A673 (cell line): ENCODE results near the gene MAX. TPM values are rescaled to one million over a fixed set of nuclear protein-coding genes. Genes with fewer than 3 reads are reported as not detected.

ENCODE experiments used
- BruUV-seq: library from RNA; stranded (reverse); fragments of 400-500 nt; replicated peaks from 2 replicates; lab custom pipeline; 2021; lab: Mats Ljungman, UMichigan
- CTCF ChIA-PET: fragments of 300-600 bp; sonication (Branson Sonifier 250); formaldehyde crosslinking; loops from one replicate; lab custom pipeline; 2022; ENCODE audit warnings: antibody characterized with exemption; lab: Charles Lee
- POLR2A ChIA-PET: fragments of 300-600 bp; sonication (Branson Sonifier 250); formaldehyde crosslinking; loops from one replicate; lab custom pipeline; 2022; ENCODE audit warnings: antibody characterized with exemption; ENCODE audit not compliant: low non-redundant PET; lab: Charles Lee
- DNase-seq: peaks from one replicate; pipeline ENCODE4 v3.0.0-alpha.2; 2015; ENCODE audit warnings: low spot score
- H3K27ac ChIP-seq: fragments of 200-600 bp; sonication (generic); 2 replicates; pipeline ENCODE4 v1.5.1; 2016; ENCODE audit warnings: mixed run types, low read depth, mild to moderate bottlenecking, mixed read lengths, antibody characterized with exemption, low read length; ENCODE audit not compliant: poor library complexity, severe bottlenecking
- H3K27me3 ChIP-seq: fragments of 200-600 bp; sonication (generic); replicated peaks from 2 replicates; pipeline ENCODE4 v1.6.1; 2017; ENCODE audit warnings: mixed run types, low read depth, mild to moderate bottlenecking, mixed read lengths, antibody characterized with exemption, low read length; ENCODE audit not compliant: insufficient read depth, poor library complexity
- H3K36me3 ChIP-seq: fragments of 200-600 bp; sonication (generic); 2 replicates; pipeline ENCODE4 v1.6.1; 2016; ENCODE audit warnings: mixed run types, mild to moderate bottlenecking, mixed read lengths, antibody characterized with exemption, low read length; ENCODE audit not compliant: insufficient read depth, poor library complexity, severe bottlenecking
- H3K4me1 ChIP-seq: fragments of 200-600 bp; sonication (generic); 2 replicates; pipeline ENCODE4 v1.6.1; 2017; ENCODE audit warnings: mixed run types, mild to moderate bottlenecking, mixed read lengths, antibody characterized with exemption, low read length; ENCODE audit not compliant: insufficient read depth, poor library complexity, severe bottlenecking
- H3K4me3 ChIP-seq: fragments of 200-600 bp; sonication (generic); 2 replicates; pipeline ENCODE4 v1.5.1; 2016; ENCODE audit warnings: low read depth, mixed run types, mild to moderate bottlenecking, mixed read lengths, low read length; ENCODE audit not compliant: poor library complexity, severe bottlenecking
- H3K9me3 ChIP-seq: fragments of 200-600 bp; sonication (generic); 2 replicates; pipeline ENCODE4 v1.6.1; 2016; ENCODE audit warnings: mixed run types, low read depth, mild to moderate bottlenecking, mixed read lengths, antibody characterized with exemption, low read length; ENCODE audit not compliant: poor library complexity, severe bottlenecking
- EZH2 ChIP-seq: fragments of 200-600 bp; sonication (generic); IDR thresholded peaks from 2 replicates; pipeline ENCODE4 v1.6.1; 2017; ENCODE audit warnings: borderline replicate concordance, low read depth, mild to moderate bottlenecking, mixed read lengths, antibody characterized with exemption, low read length; ENCODE audit not compliant: poor library complexity, severe bottlenecking
- intact Hi-C: fragments of 100-400 bp; cut with micrococcal nuclease; formaldehyde crosslinking; loops from one replicate; pipeline ENCODE4 v1.10.0; 2022; ENCODE audit not compliant: unreplicated experiment
- total RNA-seq: library from RNA; stranded (reverse); gene quantifications from 2 replicates; pipeline ENCODE4 v1.2.3, GENCODE V29; 2021
- TF ChIP-seq, protein P1 (sequence below): fragments of 300-800, 200-600 bp; sonication (generic); conservative IDR thresholded peaks from 2 replicates; pipeline ENCODE4 v1.5.1; 2017; ENCODE audit warnings: low read depth, mild to moderate bottlenecking, antibody characterized with exemption, low read length, moderate library complexity, mixed read lengths

MAX gene
- total RNA-seq, 1 experiment from 2014 or later, result 81.2 TPM

DNA sequence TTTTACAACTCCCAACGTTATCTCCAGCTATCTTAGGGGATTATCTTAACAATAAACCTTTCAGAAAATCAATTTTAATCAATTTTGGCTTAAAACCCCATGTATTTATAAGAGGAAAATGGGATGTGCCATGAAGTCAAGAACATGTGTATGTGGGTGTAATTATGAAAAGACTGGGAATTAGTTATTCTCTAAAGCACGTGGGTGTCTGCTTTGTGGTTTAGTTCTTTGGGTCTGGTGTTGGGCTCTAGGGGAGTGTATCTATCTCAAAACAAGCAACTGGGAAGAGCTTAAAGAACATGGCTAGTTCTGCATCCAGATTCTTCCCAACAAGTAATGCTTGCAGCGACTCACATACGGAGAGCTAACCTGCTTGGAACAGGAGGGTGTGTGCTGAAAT, 40.1 kb upstream of the MAX start:
- ChIA-PET CTCF (no interaction called here), POLR2A (no interaction called here)
- H3K27me3 ChIP-seq, result peaks cover 3% of the 10 kb centered on the region
- BruUV-seq, result no TSS peak
- no peaks in the 10 kb centered on the region for H3K4me1 ChIP-seq
- DNase-seq, result no peak
- H3K27ac ChIP-seq, result no peak overlapping the region
- no peak overlapping the region for H3K4me3 ChIP-seq
- H3K36me3 ChIP-seq, result no peaks in the 10 kb centered on the region
- TF ChIP-seq EZH2, result no peak
- TF ChIP-seq, protein P1, sequence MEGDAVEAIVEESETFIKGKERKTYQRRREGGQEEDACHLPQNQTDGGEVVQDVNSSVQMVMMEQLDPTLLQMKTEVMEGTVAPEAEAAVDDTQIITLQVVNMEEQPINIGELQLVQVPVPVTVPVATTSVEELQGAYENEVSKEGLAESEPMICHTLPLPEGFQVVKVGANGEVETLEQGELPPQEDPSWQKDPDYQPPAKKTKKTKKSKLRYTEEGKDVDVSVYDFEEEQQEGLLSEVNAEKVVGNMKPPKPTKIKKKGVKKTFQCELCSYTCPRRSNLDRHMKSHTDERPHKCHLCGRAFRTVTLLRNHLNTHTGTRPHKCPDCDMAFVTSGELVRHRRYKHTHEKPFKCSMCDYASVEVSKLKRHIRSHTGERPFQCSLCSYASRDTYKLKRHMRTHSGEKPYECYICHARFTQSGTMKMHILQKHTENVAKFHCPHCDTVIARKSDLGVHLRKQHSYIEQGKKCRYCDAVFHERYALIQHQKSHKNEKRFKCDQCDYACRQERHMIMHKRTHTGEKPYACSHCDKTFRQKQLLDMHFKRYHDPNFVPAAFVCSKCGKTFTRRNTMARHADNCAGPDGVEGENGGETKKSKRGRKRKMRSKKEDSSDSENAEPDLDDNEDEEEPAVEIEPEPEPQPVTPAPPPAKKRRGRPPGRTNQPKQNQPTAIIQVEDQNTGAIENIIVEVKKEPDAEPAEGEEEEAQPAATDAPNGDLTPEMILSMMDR, result no peak
- intact Hi-C loops, result no loop called here
- no peaks in the 10 kb centered on the region for H3K9me3 ChIP-seq

DNA sequence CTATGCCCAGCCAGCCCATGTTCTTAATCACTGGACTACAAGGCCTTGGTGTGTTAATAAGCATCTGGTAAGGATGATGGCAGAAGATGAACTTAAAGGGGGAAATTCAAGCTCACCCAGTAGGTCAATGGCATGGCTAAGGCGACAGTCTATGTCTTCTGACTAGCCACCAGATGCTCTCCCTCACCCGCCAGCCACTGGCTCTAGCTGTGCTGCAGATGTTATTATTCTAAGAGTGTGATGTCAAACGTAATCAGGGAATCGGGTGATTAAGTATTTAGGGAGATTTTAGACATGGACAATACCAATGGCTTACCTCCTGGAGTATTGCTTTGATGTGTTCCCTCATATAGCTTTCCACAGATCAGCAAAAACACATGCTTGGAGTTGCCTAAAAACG, 39.2 kb upstream of the MAX start:
- no peak for DNase-seq
- H3K9me3 ChIP-seq, result no peaks in the 10 kb centered on the region
- intact Hi-C loops, result no loop called here
- H3K27me3 ChIP-seq, result peaks cover 3% of the 10 kb centered on the region
- TF ChIP-seq, protein P1, result no peak
- no peak for TF ChIP-seq EZH2
- ChIA-PET CTCF (no interaction called here), POLR2A (no interaction called here)
- no peaks in the 10 kb centered on the region for H3K4me1 ChIP-seq
- no peak overlapping the region for H3K27ac ChIP-seq
- no peak overlapping the region for H3K4me3 ChIP-seq
- BruUV-seq, result no TSS peak
- H3K36me3 ChIP-seq, result no peaks in the 10 kb centered on the region

DNA sequence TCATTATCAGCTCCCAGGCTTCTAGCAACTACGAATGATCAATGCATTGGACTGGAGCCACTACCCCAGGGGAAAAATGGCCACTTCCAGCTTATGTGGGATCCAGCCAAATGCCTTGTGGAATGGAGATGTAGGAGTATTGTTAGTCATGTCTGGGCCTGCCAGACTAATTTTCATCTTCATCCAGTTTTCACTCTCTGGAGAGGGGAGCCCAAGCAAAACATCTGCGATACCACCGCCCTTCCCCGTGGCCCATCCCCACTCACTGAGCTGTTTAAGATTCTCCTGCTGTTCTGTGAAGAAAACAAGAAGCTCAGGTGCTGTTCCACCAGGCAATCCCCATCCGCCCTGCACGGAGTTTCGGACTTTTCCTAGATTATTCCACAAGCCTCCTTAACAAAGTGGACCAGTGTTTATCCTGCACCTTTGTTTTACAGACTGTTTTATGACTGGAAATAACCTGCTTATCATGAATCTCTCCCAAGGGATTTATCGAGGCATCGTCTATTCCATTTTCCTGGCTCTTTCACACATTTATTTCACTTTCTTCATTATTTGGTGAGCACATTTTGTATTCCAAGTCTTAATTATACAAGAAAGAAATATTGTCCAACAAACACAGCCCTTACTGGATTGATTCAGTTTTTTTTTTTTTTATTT, 35.5 kb upstream of the MAX start:
- ChIA-PET POLR2A (no interaction called here), CTCF (no interaction called here)
- no peaks in the 10 kb centered on the region for H3K27me3 ChIP-seq
- no peaks in the 10 kb centered on the region for H3K36me3 ChIP-seq
- intact Hi-C loops, result no loop called here
- no TSS peak for BruUV-seq
- H3K4me1 ChIP-seq, result no peaks in the 10 kb centered on the region
- TF ChIP-seq, protein P1, result no peak
- no peak for TF ChIP-seq EZH2
- H3K9me3 ChIP-seq, result no peaks in the 10 kb centered on the region
- H3K27ac ChIP-seq, result no peak overlapping the region
- H3K4me3 ChIP-seq, result no peak overlapping the region
- no peak for DNase-seq
